DOHH2 (cell line): ENCODE results near the gene YEATS4.

Source experiments
- H3F3A ChIP-seq: fragments of 200-600 bp; sonication (generic), shearing (Covaris generic); 2 replicates; pipeline ENCODE4 v1.6.0; 2016; ENCODE audit warnings: antibody characterized with exemption, mild to moderate bottlenecking; ENCODE audit not compliant: control insufficient read depth, insufficient read depth
- H3K27ac ChIP-seq: fragments of 200-600 bp; sonication (generic); 2 replicates; pipeline ENCODE4 v1.5.1; 2014; ENCODE audit warnings: low read depth, mild to moderate bottlenecking, low read length, moderate library complexity
- H3K27me3 ChIP-seq: fragments of 200-600 bp; sonication (generic); 2 replicates; pipeline ENCODE4 v1.6.1; 2014; ENCODE audit warnings: mild to moderate bottlenecking, low read length, mixed read lengths; ENCODE audit not compliant: control insufficient read depth
- H3K36me3 ChIP-seq: fragments of 200-600 bp; sonication (generic); 2 replicates; pipeline ENCODE4 v1.6.1; 2014; ENCODE audit warnings: mild to moderate bottlenecking, low read length, moderate library complexity, mixed read lengths; ENCODE audit not compliant: control insufficient read depth
- H3K4me1 ChIP-seq: fragments of 200-600 bp; sonication (generic); 2 replicates; pipeline ENCODE4 v1.6.1; 2014; ENCODE audit warnings: mild to moderate bottlenecking, low read length, mixed read lengths; ENCODE audit not compliant: control insufficient read depth
- H3K4me2 ChIP-seq: fragments of 200-600 bp; sonication (generic); 2 replicates; pipeline ENCODE4 v1.6.0; 2014; ENCODE audit warnings: mild to moderate bottlenecking, low read length, moderate library complexity
- H3K4me3 ChIP-seq: fragments of 200-600 bp; sonication (generic); 2 replicates; pipeline ENCODE4 v1.5.1; 2014; ENCODE audit warnings: mild to moderate bottlenecking, low read length, mixed read lengths
- H3K79me2 ChIP-seq: fragments of 200-600 bp; sonication (generic); 2 replicates; pipeline ENCODE4 v1.6.1; 2014; ENCODE audit warnings: mild to moderate bottlenecking, low read length, mixed read lengths; ENCODE audit not compliant: control insufficient read depth
- H3K9me2 ChIP-seq: fragments of 200-600 bp; sonication (generic); replicated peaks from 2 replicates; pipeline ENCODE4 v1.6.1; 2014; ENCODE audit warnings: mild to moderate bottlenecking, low read length, mixed read lengths; ENCODE audit not compliant: control insufficient read depth
- H3K9me3 ChIP-seq: fragments of 200-600 bp; sonication (generic); 2 replicates; pipeline ENCODE4 v1.6.1; 2014; ENCODE audit warnings: antibody characterized with exemption, low read length, mixed read lengths; ENCODE audit not compliant: control insufficient read depth, insufficient read depth
- H4K20me1 ChIP-seq: fragments of 200-600 bp; sonication (generic); 2 replicates; pipeline ENCODE4 v1.6.0; 2014; ENCODE audit warnings: low read depth, mild to moderate bottlenecking, antibody characterized with exemption, low read length, moderate library complexity; ENCODE audit not compliant: control insufficient read depth, insufficient read depth
- CTCF ChIP-seq: fragments of 200-600 bp; sonication (generic); IDR thresholded peaks from one replicate; pipeline ENCODE4 v1.5.1; 2014; ENCODE audit warnings: antibody characterized with exemption, mild to moderate bottlenecking, low read depth, low read length; ENCODE audit not compliant: poor library complexity, severe bottlenecking
- EZH2phosphoT487 ChIP-seq: fragments of 200-600 bp; sonication (generic); IDR thresholded peaks from 2 replicates; pipeline ENCODE4 v1.6.1; 2017; ENCODE audit warnings: borderline replicate concordance, mild to moderate bottlenecking, antibody characterized with exemption, low read length, moderate library complexity, mixed read lengths

YEATS4 gene

DNA sequence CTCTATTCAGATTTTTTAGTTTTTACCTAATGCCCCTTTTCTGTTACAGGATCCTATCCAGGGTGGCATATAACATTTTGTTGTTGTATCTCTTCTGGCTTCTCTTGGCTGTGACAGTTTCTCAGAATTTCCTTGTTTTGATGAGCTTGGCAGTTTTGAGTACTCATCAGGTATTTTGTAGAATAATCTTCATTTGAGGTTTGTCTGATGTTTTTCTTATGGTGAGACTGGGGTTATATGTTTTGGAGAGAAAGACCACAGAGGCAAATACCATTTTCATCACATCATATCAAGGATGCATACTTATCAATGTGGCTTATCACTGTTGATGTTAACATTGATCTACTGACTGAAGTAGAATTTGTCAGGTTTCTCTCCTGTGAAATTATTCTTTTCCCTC lies 25.4 kb upstream of the YEATS4 start:
- Histone ChIP-seq H3K36me3 (no peaks in the 10 kb centered on the region), H3K79me2 (no peaks in the 10 kb centered on the region), H3K4me2 (no peak overlapping the region), H3F3A (peaks cover 1% of the 10 kb centered on the region), H3K4me1 (peaks cover 48% of the 10 kb centered on the region), H3K9me2 (no peaks in the 10 kb centered on the region), H4K20me1 (no peaks in the 10 kb centered on the region), H3K4me3 (no peak overlapping the region), H3K9me3 (no peaks in the 10 kb centered on the region), H3K27ac (no peak overlapping the region), H3K27me3 (no peaks in the 10 kb centered on the region)
- no peak for TF ChIP-seq EZH2phosphoT487

GRCh38 chr12:69337311-69338090 lies 22.0 kb upstream of the YEATS4 start:
- no peak for TF ChIP-seq CTCF
- TF ChIP-seq EZH2phosphoT487: no peak
- H3K4me1 ChIP-seq: peaks cover 23% of the 10 kb centered on the region
- peak overlapping the region; percentile 48 for H3K27ac ChIP-seq
- H3K9me2 ChIP-seq: no peaks in the 10 kb centered on the region
- H3K4me3 ChIP-seq: peak overlapping the region; percentile 42
- no peaks in the 10 kb centered on the region for H3K36me3 ChIP-seq
- no peaks in the 10 kb centered on the region for H3K9me3 ChIP-seq
- H4K20me1 ChIP-seq: no peaks in the 10 kb centered on the region
- H3K4me2 ChIP-seq: peak overlapping the region; percentile 59
- no peaks in the 10 kb centered on the region for H3K27me3 ChIP-seq
- no peaks in the 10 kb centered on the region for H3F3A ChIP-seq
- no peaks in the 10 kb centered on the region for H3K79me2 ChIP-seq

DNA sequence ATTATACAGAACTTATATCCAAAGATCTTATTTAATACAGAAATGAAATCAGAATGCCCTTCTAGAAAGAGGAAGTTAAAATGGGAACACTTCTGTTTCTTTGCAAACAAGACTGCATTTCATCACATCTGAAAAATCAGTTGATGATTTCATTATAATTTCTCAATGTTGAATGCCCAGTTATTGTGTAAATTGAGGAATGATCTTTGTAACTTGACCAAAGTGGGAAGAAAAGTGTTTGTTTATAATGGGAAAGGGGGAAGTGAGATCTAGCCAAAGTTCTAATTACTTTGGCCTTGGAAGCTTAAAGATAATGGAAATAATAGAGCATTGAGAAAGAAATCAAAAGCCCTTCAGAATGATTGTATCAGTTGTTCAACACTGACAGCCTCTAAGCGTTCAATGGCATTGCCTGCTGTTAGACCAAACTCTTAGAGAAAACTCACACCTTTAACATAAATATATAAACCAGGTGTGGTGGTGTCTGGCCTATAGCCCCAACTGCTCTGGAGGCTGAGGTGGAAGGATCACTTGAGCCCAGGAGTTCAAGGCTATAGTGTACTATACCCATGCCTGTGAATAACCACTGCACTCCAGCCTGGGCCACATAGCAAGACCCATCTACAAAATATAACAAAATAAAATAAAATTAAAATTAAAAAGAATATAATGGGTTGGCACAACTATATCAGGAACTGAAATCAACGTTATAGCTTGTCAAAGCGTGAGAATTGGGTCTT lies 21.3 kb upstream of the YEATS4 start:
- Histone ChIP-seq H4K20me1 (no peaks in the 10 kb centered on the region), H3K4me2 (peak overlapping the region; percentile 59), H3K9me3 (no peaks in the 10 kb centered on the region), H3K27ac (peak overlapping the region; percentile 48), H3F3A (no peaks in the 10 kb centered on the region), H3K27me3 (no peaks in the 10 kb centered on the region), H3K9me2 (no peaks in the 10 kb centered on the region), H3K4me3 (peak overlapping the region; percentile 4; the same call in 1 of the 2 replicates), H3K36me3 (no peaks in the 10 kb centered on the region), H3K4me1 (peaks cover 23% of the 10 kb centered on the region), H3K79me2 (no peaks in the 10 kb centered on the region)
- TF ChIP-seq EZH2phosphoT487: no peak
- no peak for TF ChIP-seq CTCF

GRCh38 chr12:69338936-69339335 lies 20.6 kb upstream of the YEATS4 start:
- H3K79me2 ChIP-seq: no peaks in the 10 kb centered on the region
- H4K20me1 ChIP-seq: no peaks in the 10 kb centered on the region
- H3K4me2 ChIP-seq: no peak overlapping the region
- H3K27me3 ChIP-seq: no peaks in the 10 kb centered on the region
- no peaks in the 10 kb centered on the region for H3K9me3 ChIP-seq
- no peak overlapping the region for H3K4me3 ChIP-seq
- no peaks in the 10 kb centered on the region for H3F3A ChIP-seq
- H3K36me3 ChIP-seq: no peaks in the 10 kb centered on the region
- H3K9me2 ChIP-seq: no peaks in the 10 kb centered on the region
- TF ChIP-seq CTCF: no peak
- TF ChIP-seq EZH2phosphoT487: no peak
- H3K4me1 ChIP-seq: peaks cover 23% of the 10 kb centered on the region
- no peak overlapping the region for H3K27ac ChIP-seq
